Type B pancreatic cell (in vitro differentiated cells): ENCODE measurements around the gene CLASP1. TPM values are rescaled to one million over a fixed set of nuclear protein-coding genes. Genes with fewer than 3 reads are reported as not detected.

ENCODE experiments used
- DNase-seq: peaks from one replicate; pipeline ENCODE4 v3.0.0; 2021; ENCODE audit warnings: mixed read lengths; ENCODE audit not compliant: unreplicated experiment; ENCODE audit errors: extremely low spot score
- H3K27ac Mint-ChIP-seq: 2 replicates; pipeline ENCODE4 v1.8.0; 2021; ENCODE audit warnings: mild to moderate bottlenecking, mixed read lengths
- H3K27me3 Mint-ChIP-seq: 2 replicates; pipeline ENCODE4 v1.8.0; 2021; ENCODE audit warnings: mixed read lengths
- H3K36me3 Mint-ChIP-seq: 2 replicates; pipeline ENCODE4 v1.8.0; 2021; ENCODE audit warnings: mixed read lengths
- H3K4me1 Mint-ChIP-seq: one replicate; pipeline ENCODE4 v1.8.0; 2021; ENCODE audit warnings: mixed read lengths; ENCODE audit not compliant: unreplicated experiment
- H3K4me3 Mint-ChIP-seq: 2 replicates; pipeline ENCODE4 v1.8.0; 2021; ENCODE audit warnings: mild to moderate bottlenecking, mixed read lengths
- H3K9me3 Mint-ChIP-seq: 2 replicates; pipeline ENCODE4 v1.8.0; 2021; ENCODE audit warnings: mixed read lengths
- CTCF ChIP-seq: fragments of 200-600 bp; sonication (generic); conservative IDR thresholded peaks from 2 replicates; pipeline ENCODE4 v1.5.0; 2021; ENCODE audit warnings: antibody characterized with exemption, mild to moderate bottlenecking
- total RNA-seq: library from RNA; stranded (reverse); gene quantifications from 2 replicates; pipeline ENCODE4 v1.2.1, GENCODE V29; 2021; ENCODE audit warnings: low replicate concordance

CLASP1 gene
- total RNA-seq, 1 donor from 2014 or later = 74.6 TPM

GRCh38 chr2:121545257-121545656, 104.0 kb downstream of the CLASP1 start:
- H3K4me1 Mint-ChIP-seq = peaks cover 4% of the 10 kb centered on the region
- no peak overlapping the region for H3K4me3 Mint-ChIP-seq
- no peak for TF ChIP-seq CTCF
- H3K27ac Mint-ChIP-seq = no peak overlapping the region
- H3K36me3 Mint-ChIP-seq = peaks cover 15% of the 10 kb centered on the region
- no peak for DNase-seq
- H3K27me3 Mint-ChIP-seq = no peaks in the 10 kb centered on the region
- H3K9me3 Mint-ChIP-seq = no peaks in the 10 kb centered on the region

GRCh38 chr2:121541495-121541894, 107.8 kb downstream of the CLASP1 start:
- H3K36me3 Mint-ChIP-seq = no peaks in the 10 kb centered on the region
- H3K4me3 Mint-ChIP-seq = no peak overlapping the region
- no peak overlapping the region for H3K27ac Mint-ChIP-seq
- no peak for DNase-seq
- H3K27me3 Mint-ChIP-seq = no peaks in the 10 kb centered on the region
- TF ChIP-seq CTCF = no peak
- no peaks in the 10 kb centered on the region for H3K9me3 Mint-ChIP-seq
- H3K4me1 Mint-ChIP-seq = peaks cover 4% of the 10 kb centered on the region

- no peaks in the 10 kb centered on the region for H3K36me3 Mint-ChIP-seq
- no peaks in the 10 kb centered on the region for H3K27me3 Mint-ChIP-seq
- H3K4me3 Mint-ChIP-seq = no peak overlapping the region
- H3K4me1 Mint-ChIP-seq = peaks cover 4% of the 10 kb centered on the region
- H3K9me3 Mint-ChIP-seq = no peaks in the 10 kb centered on the region
- TF ChIP-seq CTCF = no peak
- no peak overlapping the region for H3K27ac Mint-ChIP-seq
- DNase-seq = no peak
Measured at GRCh38 chr2:121539750-121540469, 109.4 kb downstream of the CLASP1 start.

- Mint-ChIP-seq H3K36me3 (no peaks in the 10 kb centered on the region), H3K4me3 (no peak overlapping the region), H3K27ac (no peak overlapping the region), H3K9me3 (no peaks in the 10 kb centered on the region), H3K27me3 (no peaks in the 10 kb centered on the region), H3K4me1 (peaks cover 21% of the 10 kb centered on the region)
- no peak for TF ChIP-seq CTCF
- DNase-seq = no peak
Measured at GRCh38 chr2:121536850-121537557, 112.3 kb downstream of the CLASP1 start.

GRCh38 chr2:121536347-121536746, 112.9 kb downstream of the CLASP1 start:
- DNase-seq = no peak
- Mint-ChIP-seq H3K9me3 (no peaks in the 10 kb centered on the region), H3K4me1 (peaks cover 24% of the 10 kb centered on the region), H3K27me3 (no peaks in the 10 kb centered on the region), H3K27ac (no peak overlapping the region), H3K4me3 (no peak overlapping the region), H3K36me3 (no peaks in the 10 kb centered on the region)
- no peak for TF ChIP-seq CTCF
